NK-92 treated with Interleukin-12 subunit alpha and Interleukin-12 subunit beta, amount 100 ng/mL, for 24 hours (cell line): ENCODE data around the gene KCNK15.
"Not testable (repeated sequence)": the region's sequence is repeated elsewhere in the genome, so short reads cannot be mapped to it uniquely, and the experiment has no call there.

Source experiments
- DNase-seq: peaks from one replicate; lab custom pipeline; 2025; lab: John Stamatoyannopoulos, UW

The KCNK15 gene

DNA sequence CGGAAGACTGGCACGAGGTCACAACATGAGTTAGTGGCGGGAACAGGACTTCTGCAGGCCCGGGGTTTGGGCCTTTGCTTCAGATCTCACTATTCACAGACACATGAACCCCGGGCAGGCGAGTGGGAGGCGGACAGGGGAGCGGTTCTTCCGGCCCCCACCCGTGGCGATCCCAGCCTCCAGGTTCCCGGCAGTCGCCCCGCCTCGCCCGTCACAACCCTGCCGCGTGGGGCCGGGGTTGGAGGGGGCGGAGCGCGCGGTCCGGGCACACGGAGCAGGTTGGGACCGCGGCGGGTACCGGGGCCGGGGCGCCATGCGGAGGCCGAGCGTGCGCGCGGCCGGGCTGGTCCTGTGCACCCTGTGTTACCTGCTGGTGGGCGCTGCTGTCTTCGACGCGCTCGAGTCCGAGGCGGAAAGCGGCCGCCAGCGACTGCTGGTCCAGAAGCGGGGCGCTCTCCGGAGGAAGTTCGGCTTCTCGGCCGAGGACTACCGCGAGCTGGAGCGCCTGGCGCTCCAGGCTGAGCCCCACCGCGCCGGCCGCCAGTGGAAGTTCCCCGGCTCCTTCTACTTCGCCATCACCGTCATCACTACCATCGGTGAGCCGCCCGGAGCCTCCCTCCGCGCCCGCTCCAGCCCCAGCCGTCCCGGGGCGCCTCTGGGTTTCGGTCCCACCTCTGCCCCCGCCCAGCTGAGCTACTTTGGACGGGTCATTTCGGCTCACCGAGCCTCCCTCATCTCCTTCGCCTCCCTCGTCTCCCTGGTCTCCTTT, at the start of gene KCNK15:
Gene KCNK15, plus strand, starts transcription at position 268 of the 769 bp plus-strand sequence. Its CDS starts 46 bp downstream, at position 314.
- no peak for DNase-seq

DNA sequence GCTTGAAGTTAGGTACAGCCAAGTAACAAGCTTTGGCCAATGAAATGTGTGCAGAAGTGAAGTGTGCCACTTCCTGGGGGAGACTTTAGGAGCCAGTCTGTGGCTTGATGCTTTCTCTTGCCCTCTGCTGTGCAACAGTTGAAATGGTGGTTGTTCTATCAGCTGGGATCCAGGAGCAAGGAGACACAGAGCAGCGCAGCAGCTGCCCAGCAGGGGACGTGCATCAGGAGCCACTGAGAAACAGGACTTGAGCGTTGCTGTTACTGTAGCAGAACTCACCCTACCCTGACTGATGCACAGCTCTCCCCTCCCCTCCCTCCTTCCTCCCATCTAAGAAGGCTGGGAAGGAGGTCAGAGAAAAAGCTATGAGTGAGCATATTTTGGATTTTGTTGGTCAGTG, 49.4 kb upstream of the KCNK15 start:
- DNase-seq: no peak

DNA sequence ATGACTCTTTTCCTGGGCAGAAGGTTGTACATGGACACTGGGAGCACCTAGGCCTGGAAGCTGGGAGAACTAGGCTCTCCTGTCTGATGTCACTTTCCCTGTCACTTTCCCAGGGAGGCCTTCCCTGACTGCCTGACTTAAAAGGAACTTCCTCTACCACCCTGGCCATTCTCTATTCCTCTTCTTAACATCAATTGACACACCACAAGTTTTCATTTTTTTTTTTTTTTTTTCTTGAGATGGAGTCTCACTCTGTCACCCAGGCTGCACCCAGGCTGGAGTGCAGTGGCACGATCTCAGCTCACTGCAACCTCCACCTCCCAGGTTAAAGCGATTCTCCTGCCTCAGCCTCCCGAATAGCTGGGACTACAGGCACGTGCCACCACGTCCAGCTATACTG, 48.6 kb upstream of the KCNK15 start:
- not testable (repeated sequence) for DNase-seq

DNA sequence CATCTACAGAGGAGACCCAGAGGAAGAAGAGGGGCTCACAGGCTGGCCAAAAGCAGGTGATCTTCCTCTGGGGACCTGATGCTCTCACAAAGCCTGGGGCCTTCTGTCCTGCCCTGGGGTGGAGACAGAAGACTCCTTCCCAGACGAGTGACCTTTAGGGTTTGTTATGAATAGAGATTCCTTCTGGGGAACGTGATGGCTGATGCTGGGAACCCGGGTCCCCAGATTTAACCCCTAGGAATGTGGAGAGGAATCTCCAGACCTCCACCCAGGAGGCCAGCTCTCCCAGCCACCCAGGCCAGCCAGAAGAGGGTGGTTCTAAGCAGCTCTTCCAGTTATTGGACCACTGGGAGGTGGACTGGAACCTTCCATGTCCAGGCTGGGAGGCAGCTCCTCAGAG, 47.3 kb upstream of the KCNK15 start:
- DNase-seq: no peak

DNA sequence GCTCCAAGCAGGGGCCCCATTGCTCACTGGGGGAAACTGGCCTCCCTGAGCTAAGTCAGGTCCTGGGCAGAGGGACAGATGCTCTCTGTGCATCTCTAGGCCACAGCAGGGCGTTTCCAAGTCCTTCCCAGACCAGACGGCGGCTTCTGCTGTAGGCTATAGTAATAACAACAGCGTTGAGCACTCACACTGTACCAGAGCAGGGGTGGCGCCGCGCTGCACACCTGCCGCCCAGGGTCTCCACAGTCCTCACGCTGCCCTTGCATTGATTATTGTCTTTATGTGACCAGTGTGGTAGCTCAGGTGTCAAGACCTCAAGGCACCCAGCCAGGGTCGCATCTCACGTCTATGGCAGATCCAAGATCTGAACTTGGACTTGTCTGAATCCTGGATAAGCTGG, 45.4 kb upstream of the KCNK15 start:
- no peak for DNase-seq

DNA sequence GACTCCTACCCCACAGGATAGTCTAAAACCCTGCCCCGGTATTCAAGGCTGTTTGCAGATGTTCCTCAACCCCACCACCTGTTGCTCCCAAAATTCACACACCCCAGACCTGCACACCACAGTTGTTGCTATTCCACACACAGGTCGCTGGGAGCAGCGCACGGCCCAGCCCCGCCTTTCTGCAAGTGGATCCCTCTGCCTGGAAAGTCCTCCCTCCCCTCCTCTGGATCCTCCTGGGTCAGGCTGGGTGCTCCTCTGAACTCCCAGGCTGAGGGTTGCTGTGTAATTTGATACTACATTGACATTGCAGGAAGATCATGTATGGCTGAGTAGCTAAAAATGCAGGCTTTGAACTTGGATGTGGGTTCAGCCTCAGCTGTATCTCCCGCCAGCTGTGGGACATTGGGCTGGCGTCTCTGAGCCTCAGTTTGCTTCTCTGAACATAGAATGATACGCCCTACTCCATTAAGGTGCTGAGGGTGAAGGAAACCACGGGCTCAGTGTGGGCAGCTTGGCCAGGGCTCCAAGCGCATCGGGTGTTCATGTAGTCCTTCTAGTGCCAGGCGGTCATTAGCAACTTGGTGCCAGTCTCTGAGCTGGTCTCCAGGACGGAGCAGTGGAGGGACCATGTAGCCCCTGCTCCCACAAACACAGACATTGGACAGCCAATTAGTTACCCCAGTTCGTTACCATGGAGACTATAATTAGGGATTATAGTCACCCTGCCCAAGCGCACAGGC, 44.4 kb upstream of the KCNK15 start:
- DNase-seq: no peak

DNA sequence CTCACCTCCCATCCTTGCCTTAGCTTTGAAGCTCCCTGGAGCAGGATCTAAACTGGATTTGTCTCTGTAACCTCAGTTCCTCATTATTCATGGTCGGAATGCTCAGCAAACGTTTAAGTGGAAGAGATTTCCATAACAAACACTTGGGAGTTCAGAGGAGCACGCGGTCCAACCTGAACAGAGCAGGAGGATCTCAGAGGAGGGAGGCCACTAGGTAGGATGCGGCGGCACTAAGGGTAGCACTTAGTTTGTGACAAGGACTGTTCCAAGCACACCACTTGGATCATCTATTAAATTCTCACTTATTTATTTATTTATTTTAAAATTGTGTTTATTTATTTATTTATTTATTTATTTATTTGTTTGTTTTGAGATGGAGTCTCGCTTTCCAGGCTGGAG, 43.8 kb upstream of the KCNK15 start:
- DNase-seq: no peak

DNA sequence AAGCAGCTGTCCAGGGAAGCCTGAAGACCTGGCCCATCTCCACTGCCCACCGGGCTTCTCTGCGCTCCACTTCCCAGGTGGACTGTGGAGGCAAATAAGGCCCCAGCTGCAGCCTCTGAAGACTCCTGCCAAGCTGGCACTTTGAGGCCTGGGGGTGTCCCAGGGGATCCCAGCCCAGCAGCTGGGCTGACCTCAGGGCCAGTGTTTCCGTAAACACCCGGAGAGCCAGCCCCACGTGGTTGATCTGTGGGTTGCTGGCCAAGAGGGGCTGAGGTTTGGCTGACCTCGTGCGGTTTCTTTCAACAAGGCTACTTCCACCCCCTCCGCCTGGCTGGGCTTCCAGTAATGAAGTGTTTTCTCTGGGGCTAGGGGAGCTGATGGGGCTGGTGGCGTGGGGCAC, 42.9 kb upstream of the KCNK15 start:
- DNase-seq: no peak

DNA sequence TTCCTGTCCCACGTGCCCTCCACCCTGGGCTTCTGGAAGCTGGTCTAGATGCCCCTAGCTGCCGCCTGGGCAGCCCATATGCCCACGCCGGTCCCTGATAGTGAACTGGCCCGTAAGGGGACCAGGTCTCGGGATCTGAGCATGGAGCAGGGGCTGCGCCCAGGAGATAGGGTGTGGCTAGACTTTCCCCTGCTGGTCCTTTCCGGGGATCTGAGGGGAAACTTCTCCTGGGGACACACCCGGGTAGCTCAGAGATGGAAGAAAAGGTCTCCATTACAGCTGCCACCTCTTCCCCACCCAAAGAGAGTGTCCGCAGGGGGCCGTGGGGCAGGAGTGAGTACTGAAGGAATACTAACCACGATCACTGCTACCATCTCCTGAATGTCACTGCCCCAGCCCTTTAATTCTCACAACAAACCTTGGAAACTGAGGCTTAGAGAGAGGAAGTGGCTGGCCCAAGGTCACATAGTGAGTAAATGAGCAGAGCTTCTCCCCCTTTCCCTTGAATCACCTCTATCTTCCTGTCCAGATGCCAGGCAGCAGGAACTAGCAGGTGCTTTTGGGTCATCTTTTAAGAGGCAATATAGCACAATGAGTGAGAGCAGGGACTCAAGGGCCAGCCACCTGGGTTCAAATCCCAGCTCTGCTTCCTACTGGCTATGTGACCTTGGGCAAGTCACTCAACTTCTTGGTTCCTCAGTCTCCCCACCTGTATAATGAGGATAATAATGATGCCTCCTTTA, 42.3 kb upstream of the KCNK15 start:
- DNase-seq: no peak

DNA sequence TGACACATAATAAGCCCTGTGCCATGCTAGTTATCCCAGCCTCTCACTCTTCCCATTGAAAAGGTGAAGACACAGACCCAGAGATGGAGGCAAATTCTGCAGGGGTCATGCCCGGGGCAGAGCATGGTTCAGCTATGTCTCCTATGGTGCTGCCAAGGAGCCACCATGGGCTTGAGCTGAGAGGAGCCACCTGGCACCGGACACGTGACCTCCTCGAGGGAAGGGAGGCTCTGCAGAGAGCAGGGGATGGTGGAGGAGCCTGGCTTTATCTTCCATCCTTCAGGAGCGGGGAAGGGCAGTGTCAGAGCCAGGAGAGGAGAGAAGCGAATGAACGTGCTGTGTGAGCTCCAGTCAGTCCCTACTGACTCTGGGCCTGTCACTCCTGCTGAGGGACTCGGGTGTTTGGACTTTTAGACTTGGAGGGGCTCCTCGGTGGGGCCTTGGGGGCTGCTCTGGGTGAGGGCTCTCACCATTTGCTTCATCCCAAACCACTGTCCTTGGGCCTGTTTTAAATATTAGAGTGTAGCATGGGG, 41.6 kb upstream of the KCNK15 start:
- no peak for DNase-seq

DNA sequence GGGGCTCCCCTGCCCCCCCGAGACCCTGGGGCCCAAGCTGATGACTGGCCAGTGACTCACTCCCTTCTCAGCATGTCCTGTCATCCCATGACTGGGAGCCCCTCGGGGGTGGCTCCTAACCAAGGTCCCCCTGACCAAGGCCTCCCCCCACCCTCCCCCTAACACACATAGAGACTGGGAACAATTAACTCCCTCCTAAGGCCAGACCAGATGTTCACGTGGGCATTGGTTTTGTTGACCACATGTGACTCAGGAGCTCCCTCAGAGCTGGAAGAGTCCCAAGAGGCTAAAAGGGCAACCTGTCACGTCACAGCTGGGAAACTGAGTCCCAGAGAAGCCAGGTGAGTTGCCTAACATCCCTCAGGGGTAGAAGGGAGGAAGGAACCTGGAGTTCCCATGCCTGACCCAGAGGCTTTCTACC, 41.1 kb upstream of the KCNK15 start:
- DNase-seq: no peak

DNA sequence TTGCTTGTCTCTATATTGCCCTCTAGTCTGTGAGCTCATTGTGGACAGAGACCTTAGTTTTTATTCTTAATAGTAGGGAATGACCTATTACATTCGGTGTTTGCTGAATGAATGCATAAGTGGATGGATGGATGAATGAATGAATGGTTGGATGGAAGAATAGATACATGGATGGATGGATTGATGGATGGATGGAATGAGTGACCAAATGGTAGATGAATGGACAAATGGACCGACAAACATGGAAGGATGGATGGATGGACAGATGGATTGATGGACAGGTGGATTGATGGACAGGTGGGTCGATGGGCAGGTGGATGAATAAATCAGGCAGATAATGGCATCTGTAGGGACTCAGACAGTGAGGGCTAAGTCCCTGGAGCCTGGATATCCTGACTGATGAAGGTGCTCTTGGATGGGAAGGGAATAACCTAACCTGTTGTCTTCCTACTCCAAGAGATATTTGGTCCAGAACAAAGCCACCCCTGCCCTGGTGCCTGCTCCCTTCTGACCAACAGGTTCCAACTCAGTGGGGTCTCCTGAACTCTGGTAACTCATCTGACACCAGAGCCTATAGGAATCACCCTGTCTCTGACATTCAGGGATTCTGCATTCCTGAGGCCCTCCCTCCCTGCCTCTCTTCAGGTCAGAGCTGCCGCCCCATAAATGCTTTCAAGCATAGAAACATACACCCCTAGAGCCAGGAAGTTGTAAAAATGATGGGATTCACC, 40.1 kb upstream of the KCNK15 start:
- no peak for DNase-seq

DNA sequence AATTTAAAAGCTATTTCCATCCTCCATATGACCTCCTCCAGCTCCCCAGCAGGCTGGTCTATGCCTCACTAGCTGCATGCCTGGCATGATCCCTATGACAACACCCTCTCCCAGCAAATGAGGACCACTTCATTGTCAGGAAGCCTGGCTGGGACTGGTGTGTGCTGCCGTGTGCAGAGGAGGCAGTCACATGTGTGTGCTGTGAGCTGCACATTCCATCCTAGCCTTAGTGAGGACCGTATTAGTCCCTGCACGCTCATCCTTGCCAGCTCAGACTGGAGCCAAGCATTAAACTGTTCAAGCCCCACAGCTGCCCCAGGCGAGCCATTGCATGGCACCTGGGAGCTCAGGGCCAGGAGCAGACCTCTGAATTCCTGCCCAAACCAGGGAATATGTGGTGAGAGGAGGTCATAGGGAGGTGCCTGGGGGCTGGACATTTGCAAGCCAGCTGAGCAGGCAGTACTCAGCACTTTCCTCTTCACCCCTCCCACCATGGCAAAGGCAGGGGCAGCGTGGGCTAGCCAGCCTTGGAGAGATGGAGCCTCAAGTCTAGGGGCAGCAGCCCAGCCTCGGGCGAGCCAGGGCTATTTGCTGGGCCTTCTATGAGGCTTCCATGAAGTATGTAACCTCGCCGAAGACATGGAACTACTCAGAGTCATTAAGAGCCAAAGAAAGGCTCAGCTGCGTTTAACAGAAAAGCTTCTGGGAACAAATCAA, 39.2 kb upstream of the KCNK15 start:
- no peak for DNase-seq

DNA sequence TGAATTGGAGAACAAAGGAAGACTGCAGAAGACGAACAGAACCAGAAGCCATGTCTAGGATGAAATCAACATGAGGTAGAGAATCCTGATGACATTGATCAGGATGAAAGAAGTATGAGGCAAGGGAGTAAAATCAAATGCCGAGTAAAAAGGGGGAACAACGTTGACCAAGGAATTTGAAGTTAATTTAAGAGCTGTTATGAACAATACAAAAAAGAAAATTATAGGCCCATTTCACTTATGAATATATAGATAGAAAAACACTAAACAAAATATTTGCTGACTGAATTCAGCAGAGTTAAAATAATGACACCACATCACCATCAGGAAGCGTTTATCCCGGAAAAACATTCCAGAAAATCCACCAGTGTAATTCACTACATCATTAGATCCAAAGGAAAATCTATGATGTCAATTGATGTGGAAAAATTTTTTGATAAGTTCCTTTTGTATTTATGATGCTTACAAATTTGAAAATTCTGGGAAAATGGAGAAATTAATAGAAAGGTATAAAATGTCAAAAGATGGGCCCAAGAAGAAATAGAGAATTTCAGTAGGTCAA, 38.6 kb upstream of the KCNK15 start:
- no peak for DNase-seq

DNA sequence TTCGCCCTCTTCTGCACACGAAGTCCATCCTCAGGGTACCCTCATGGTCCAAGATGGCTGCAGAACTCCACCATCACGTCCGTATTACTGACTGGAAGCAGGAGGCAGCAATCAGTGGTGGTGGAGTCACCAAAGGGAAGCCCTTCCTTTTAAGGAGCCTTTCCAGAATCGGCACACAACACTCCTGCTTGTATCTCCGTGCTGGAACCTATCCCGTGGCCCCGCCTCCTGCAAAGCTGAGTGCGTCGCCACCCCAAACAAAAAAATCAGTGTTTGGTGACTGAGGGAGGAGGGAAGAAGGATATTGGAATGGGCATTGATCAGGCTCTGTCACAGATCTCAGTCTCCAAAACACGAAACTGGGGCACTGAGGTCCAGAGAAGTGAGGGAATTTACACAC, 36.3 kb upstream of the KCNK15 start:
- no peak for DNase-seq

DNA sequence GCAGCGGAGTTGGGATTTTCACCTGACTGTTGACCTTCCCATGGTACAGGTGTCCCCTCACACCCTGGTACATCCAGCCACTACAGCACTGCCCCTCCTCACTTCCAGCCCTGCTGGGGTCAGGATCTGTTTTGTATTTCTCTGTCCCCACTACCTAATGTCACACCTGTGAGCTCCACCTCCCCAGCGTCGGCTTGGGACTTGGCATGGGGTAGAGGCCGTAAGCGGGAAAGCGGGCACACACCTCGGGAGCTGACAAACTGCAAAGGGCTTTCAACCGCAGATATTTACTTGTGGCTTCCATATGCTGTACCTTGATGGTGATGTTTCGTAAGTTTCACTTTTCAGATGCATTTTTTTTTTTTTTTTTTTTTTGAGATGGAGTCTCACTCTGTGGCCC, 35.9 kb upstream of the KCNK15 start:
- no peak for DNase-seq

DNA sequence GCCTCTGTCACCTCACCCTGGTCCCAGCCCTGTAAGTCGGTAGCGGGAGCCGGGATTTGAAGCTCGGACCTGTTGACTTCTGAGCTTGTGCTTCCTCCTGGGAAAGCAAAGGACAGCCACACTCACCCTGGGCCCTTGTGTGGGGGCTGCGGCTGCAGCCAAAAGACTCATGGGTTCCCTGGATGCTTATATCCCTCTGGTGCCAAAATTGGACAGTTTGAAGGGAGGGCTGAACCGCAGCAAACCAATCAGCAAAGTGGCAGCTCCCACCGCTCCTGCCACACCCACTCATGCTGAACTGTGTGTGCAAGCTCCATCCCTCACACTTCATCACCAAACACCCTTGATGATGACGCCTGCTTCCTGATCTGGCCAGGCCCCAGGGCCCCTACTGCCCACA, 34.4 kb upstream of the KCNK15 start:
- no peak for DNase-seq

DNA sequence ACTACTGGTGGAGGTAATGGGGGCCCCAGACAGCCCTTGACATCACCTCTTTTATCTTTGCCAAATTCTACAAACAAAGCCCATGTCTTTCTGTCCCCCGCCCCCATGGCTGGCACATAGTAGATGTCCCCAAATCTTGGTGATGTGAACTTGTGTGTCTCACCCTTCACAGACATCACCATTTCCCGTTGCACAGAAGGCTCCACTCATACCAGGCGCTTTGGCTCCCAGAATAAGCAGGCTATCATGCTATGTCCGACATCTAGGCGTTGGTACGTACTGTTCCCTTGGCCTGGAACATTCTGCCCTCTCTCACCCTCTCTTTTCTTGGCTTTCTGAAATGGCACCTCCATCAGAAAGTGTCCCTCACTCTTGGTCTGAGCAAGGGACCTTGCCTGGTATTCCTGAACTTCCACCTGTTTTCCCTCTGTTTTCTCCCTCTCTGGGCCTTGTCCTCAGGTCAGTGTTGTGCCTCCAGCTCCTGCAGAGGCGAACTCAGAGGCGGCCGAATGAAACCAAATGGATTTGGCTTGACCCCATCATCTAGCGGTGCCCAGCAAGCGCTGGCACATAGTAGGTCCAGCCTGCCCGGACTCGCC, 31.5 kb upstream of the KCNK15 start:
- no peak for DNase-seq

DNA sequence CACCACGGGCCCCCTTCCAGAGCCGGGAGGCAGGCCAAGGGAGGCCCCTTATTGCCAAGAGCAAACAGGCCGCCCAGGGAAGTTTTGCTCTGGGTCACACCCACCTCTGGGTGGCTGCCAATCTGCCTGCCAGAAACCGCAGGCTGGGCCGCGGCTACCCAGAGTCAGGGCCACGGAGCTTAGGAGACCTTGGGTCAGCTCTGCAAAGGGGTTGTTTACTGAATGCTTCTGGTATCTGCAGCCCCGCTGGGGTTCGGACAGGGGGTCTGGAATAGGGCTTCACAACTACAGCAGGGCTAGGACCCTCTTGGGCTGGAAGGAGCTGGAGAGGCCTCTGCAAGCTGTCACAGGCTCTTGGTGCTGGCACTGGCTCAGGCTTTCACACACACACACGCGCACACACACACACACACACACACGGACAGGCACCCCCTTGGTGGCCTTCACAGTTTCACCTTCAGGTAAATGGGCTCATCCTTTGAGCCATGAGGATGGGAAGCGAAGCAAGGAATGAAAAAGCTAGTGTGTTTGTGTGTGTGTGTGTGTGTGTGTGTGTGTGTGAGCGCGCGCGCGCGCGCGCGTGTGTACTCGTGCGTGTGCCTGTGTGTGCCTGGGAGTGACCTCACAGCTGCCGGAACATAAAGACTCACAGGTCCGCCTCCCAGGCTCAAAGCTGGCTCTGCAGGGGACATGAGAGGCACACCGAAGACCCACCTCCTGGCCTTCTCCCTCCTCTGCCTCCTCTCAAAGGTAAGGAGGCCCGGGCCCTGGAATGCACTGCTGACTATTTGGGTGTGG, 30.8 kb upstream of the KCNK15 start, which contains the start of gene CCN5:
Gene CCN5, plus strand, starts transcription at position 669 of the 798 bp plus-strand sequence. Its CDS starts 22 bp downstream, at position 691.
- DNase-seq: no peak
